ENCODE data around the gene ZNF407.

DNA sequence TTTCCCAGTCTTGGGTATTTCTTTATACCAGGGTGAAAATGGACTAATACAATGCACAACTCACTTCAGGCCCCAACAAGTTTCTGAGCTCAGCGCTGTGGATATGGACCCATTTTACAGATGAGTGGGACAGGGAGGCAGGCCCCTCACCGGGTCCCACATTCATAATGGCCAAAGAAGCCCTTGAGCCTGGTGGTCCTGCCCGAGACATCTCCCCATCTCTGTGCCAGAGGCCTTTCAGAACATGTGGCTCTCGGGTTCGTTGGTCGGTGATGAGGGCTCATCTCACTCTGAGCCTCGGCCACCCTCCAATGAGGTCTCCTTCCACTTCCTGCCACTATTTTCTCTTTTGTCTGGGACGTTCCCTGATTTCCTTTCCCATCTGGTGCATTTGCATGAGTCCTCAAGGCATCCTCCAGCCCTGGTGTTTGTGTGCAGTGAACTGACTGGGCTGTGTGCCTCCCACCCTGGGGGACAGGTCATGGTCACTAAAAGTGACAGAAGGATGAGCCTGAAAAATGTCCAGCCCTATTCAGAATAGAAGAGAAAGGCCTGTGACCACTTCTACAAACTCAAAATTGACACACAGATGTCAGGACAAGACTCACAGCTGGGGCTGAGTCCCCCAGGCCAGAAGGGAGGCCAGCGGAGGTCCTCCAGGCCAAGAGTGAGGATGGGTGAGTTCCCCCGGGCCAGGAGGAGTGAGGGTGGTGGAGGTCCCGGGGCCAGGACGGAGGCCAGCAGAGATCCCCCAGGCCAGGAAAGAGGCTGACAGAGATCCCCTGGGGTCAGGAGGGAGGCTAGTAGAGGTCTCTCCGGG is 476.7 kb downstream of the ZNF407 start:
- TF ChIP-seq, protein P1, sequence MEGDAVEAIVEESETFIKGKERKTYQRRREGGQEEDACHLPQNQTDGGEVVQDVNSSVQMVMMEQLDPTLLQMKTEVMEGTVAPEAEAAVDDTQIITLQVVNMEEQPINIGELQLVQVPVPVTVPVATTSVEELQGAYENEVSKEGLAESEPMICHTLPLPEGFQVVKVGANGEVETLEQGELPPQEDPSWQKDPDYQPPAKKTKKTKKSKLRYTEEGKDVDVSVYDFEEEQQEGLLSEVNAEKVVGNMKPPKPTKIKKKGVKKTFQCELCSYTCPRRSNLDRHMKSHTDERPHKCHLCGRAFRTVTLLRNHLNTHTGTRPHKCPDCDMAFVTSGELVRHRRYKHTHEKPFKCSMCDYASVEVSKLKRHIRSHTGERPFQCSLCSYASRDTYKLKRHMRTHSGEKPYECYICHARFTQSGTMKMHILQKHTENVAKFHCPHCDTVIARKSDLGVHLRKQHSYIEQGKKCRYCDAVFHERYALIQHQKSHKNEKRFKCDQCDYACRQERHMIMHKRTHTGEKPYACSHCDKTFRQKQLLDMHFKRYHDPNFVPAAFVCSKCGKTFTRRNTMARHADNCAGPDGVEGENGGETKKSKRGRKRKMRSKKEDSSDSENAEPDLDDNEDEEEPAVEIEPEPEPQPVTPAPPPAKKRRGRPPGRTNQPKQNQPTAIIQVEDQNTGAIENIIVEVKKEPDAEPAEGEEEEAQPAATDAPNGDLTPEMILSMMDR (IDR thresholded peaks at IDR 0.05): no peak
- TF ChIP-seq POLR2AphosphoS5 (IDR thresholded peaks at IDR 0.05): no peak

Measured in gastroesophageal sphincter (tissue), 3 donors.